OCI-LY1 (cell line): ENCODE data around the gene CADM1.

Experiments used
- H2AFZ ChIP-seq: fragments of 200-600 bp; sonication (generic), shearing (Covaris generic); 2 replicates; pipeline ENCODE4 v1.6.0; 2014; ENCODE audit warnings: antibody characterized with exemption, mild to moderate bottlenecking, low read length
- H3F3A ChIP-seq: fragments of 200-600 bp; sonication (generic), shearing (Covaris generic); 2 replicates; pipeline ENCODE4 v1.6.0; 2014; ENCODE audit warnings: mild to moderate bottlenecking, antibody characterized with exemption, low read length, moderate library complexity; ENCODE audit not compliant: insufficient read depth
- H3K27ac ChIP-seq: fragments of 200-600 bp; sonication (generic); 2 replicates; pipeline ENCODE4 v1.5.1; 2014; ENCODE audit warnings: low read length, mixed run types, mild to moderate bottlenecking, low read depth; ENCODE audit not compliant: poor library complexity, severe bottlenecking
- H3K27me3 ChIP-seq: fragments of 200-600 bp; sonication (generic); 2 replicates; pipeline ENCODE4 v1.6.0; 2014; ENCODE audit warnings: antibody characterized with exemption, mild to moderate bottlenecking, low read length, moderate library complexity; ENCODE audit not compliant: insufficient read depth
- H3K36me3 ChIP-seq: fragments of 200-600 bp; sonication (generic); 2 replicates; pipeline ENCODE4 v1.6.1; 2014; ENCODE audit warnings: mild to moderate bottlenecking, antibody characterized with exemption, low read length, moderate library complexity, mixed read lengths; ENCODE audit not compliant: insufficient read depth
- H3K4me1 ChIP-seq: fragments of 200-600 bp; sonication (generic); 2 replicates; pipeline ENCODE4 v1.5.1; 2014; ENCODE audit warnings: mild to moderate bottlenecking, low read length, moderate library complexity; ENCODE audit not compliant: insufficient read depth, severe bottlenecking
- H3K4me2 ChIP-seq: fragments of 200-600 bp; sonication (generic), shearing (Covaris generic); 2 replicates; pipeline ENCODE4 v1.6.1; 2014; ENCODE audit warnings: low read length
- H3K4me3 ChIP-seq: fragments of 200-600 bp; sonication (generic); 2 replicates; pipeline ENCODE4 v1.5.1; 2014; ENCODE audit warnings: low read length, low read depth, mild to moderate bottlenecking, mixed read lengths; ENCODE audit not compliant: poor library complexity, severe bottlenecking
- H3K79me2 ChIP-seq: fragments of 200-600 bp; shearing (Covaris generic); 2 replicates; pipeline ENCODE4 v1.6.1; 2016; ENCODE audit warnings: mixed run types, low read length, mixed read lengths; ENCODE audit not compliant: insufficient read depth
- H3K9ac ChIP-seq: fragments of 200-600 bp; sonication (generic), shearing (Covaris generic); 2 replicates; pipeline ENCODE4 v1.6.1; 2014; ENCODE audit warnings: mild to moderate bottlenecking, low read length, mixed read lengths
- H3K9me2 ChIP-seq: fragments of 200-600 bp; sonication (generic), shearing (Covaris generic); 2 replicates; pipeline ENCODE4 v1.6.1; 2014; ENCODE audit warnings: low read depth, mild to moderate bottlenecking, low read length, mixed read lengths
- H3K9me3 ChIP-seq: fragments of 200-600 bp; shearing (Covaris generic); 2 replicates; pipeline ENCODE4 v1.6.1; 2014; ENCODE audit warnings: low read length, mixed read lengths
- H4K20me1 ChIP-seq: fragments of 200-600 bp; sonication (generic), shearing (Covaris generic); 2 replicates; pipeline ENCODE4 v1.6.0; 2016; ENCODE audit warnings: mild to moderate bottlenecking, low read length; ENCODE audit not compliant: insufficient read depth
- EZH2 ChIP-seq: fragments of 200-600 bp; sonication (generic), shearing (Covaris generic); IDR thresholded peaks from 2 replicates; pipeline ENCODE4 v1.8.0; 2017; ENCODE audit warnings: borderline replicate concordance, mixed run types, mild to moderate bottlenecking, antibody characterized with exemption, low read length, moderate library complexity, mixed read lengths
- TF ChIP-seq, protein P1 (sequence below): fragments of 200-600 bp; sonication (generic), shearing (Covaris generic); IDR thresholded peaks from 2 replicates; pipeline ENCODE4 v1.5.1; 2017; ENCODE audit warnings: mild to moderate bottlenecking, antibody characterized with exemption, low read length, moderate library complexity, mixed read lengths

Gene CADM1

GRCh38 chr11:115365907-115366306, 138.3 kb downstream of the CADM1 start:
- Histone ChIP-seq H3F3A (no peaks in the 10 kb centered on the region), H3K4me2 (no peak overlapping the region), H3K9me2 (no peaks in the 10 kb centered on the region), H3K36me3 (no peaks in the 10 kb centered on the region), H3K9me3 (no peaks in the 10 kb centered on the region), H3K9ac (no peak overlapping the region), H3K27ac (no peak overlapping the region), H3K27me3 (no peaks in the 10 kb centered on the region), H3K4me1 (no peaks in the 10 kb centered on the region), H3K79me2 (no peaks in the 10 kb centered on the region), H3K4me3 (no peak overlapping the region), H2AFZ (no peak overlapping the region), H4K20me1 (no peaks in the 10 kb centered on the region)
- no peak for TF ChIP-seq EZH2
- TF ChIP-seq, protein P1, sequence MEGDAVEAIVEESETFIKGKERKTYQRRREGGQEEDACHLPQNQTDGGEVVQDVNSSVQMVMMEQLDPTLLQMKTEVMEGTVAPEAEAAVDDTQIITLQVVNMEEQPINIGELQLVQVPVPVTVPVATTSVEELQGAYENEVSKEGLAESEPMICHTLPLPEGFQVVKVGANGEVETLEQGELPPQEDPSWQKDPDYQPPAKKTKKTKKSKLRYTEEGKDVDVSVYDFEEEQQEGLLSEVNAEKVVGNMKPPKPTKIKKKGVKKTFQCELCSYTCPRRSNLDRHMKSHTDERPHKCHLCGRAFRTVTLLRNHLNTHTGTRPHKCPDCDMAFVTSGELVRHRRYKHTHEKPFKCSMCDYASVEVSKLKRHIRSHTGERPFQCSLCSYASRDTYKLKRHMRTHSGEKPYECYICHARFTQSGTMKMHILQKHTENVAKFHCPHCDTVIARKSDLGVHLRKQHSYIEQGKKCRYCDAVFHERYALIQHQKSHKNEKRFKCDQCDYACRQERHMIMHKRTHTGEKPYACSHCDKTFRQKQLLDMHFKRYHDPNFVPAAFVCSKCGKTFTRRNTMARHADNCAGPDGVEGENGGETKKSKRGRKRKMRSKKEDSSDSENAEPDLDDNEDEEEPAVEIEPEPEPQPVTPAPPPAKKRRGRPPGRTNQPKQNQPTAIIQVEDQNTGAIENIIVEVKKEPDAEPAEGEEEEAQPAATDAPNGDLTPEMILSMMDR, result no peak

DNA sequence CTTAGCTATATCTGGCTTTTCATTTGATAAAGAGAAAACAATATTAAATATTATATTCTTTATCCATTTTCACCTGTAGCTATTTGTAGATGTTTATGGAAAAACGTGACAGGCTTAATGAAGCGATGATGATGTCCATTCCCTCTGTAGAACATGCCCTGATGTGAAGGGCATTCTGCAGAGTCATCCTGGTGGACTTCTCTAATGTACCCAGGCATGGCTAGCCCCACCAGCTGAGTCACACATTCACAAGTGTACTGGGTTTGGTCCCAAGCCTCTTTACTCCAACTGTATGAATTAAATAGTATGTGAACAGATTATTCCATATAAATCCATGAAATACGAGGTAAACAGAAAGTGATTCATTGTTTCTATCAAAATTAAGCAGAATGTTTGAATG, 139.3 kb downstream of the CADM1 start:
- H3K79me2 ChIP-seq, result no peaks in the 10 kb centered on the region
- H3K4me1 ChIP-seq, result no peaks in the 10 kb centered on the region
- no peak overlapping the region for H3K27ac ChIP-seq
- no peak overlapping the region for H3K9ac ChIP-seq
- TF ChIP-seq EZH2, result no peak
- TF ChIP-seq, protein P1, result no peak
- no peak overlapping the region for H3K4me2 ChIP-seq
- no peaks in the 10 kb centered on the region for H4K20me1 ChIP-seq
- no peak overlapping the region for H3K4me3 ChIP-seq
- H3F3A ChIP-seq, result no peaks in the 10 kb centered on the region
- no peak overlapping the region for H2AFZ ChIP-seq
- no peaks in the 10 kb centered on the region for H3K9me2 ChIP-seq
- H3K36me3 ChIP-seq, result no peaks in the 10 kb centered on the region
- H3K27me3 ChIP-seq, result no peaks in the 10 kb centered on the region
- no peaks in the 10 kb centered on the region for H3K9me3 ChIP-seq

DNA sequence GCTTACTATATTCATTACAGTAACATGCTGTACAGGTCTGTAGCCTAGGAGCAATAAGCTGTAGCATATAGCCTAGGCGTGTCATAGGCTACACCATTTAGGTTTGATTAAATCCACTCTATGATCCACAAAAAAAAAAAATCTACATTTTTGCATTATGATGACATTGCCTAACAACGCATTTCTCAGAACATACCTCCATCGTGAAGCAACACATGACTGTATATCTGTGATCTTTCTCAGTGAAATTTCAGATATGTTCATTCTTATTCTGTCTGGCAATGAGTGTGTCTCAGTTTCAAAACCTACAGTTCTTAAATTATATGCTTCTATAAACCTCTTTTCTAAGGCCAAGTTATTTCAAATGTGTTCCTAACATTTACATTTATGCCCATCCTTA, 140.3 kb downstream of the CADM1 start:
- Histone ChIP-seq H3K27me3 (no peaks in the 10 kb centered on the region), H4K20me1 (no peaks in the 10 kb centered on the region), H3K79me2 (no peaks in the 10 kb centered on the region), H3K9ac (no peak overlapping the region), H3K4me2 (no peak overlapping the region), H3K9me2 (no peaks in the 10 kb centered on the region), H3K4me1 (no peaks in the 10 kb centered on the region), H2AFZ (no peak overlapping the region), H3K4me3 (no peak overlapping the region), H3K9me3 (no peaks in the 10 kb centered on the region), H3K27ac (no peak overlapping the region), H3F3A (no peaks in the 10 kb centered on the region), H3K36me3 (no peaks in the 10 kb centered on the region)
- TF ChIP-seq, protein P1, result no peak
- TF ChIP-seq EZH2, result no peak
